Activated CD4-positive, alpha-beta T cell treated with anti-CD3 and anti-CD28 coated beads, Interleukin-2, amount 50 U/mL, for 1 hour (primary cell): Measurements from ENCODE around the gene WNT11.

Source experiments
- DNase-seq: peaks from one replicate; pipeline ENCODE4 v3.0.0-alpha.2; 2020

Gene WNT11

GRCh38 chr11:76170468-76170867, 35.8 kb downstream of the WNT11 start:
- DNase-seq: no peak

GRCh38 chr11:76169473-76169896, 36.8 kb downstream of the WNT11 start:
- DNase-seq: no peak

- DNase-seq: no peak
These were observed 38.7 kb downstream of the WNT11 start for GRCh38 chr11:76167590-76167989.

GRCh38 chr11:76166314-76166713, 40.0 kb downstream of the WNT11 start:
- no peak for DNase-seq

- no peak for DNase-seq
These were observed 41.2 kb downstream of the WNT11 start for GRCh38 chr11:76164861-76165751.

- DNase-seq: no peak
These were observed 42.2 kb downstream of the WNT11 start for GRCh38 chr11:76164081-76164480.

- DNase-seq: no peak
These were observed 42.9 kb downstream of the WNT11 start for GRCh38 chr11:76163289-76163880.

GRCh38 chr11:76162336-76163288, 43.7 kb downstream of the WNT11 start:
- DNase-seq: no peak

- no peak for DNase-seq
These were observed 44.9 kb downstream of the WNT11 start for GRCh38 chr11:76161261-76161961.

GRCh38 chr11:76160856-76161255, 45.4 kb downstream of the WNT11 start:
- DNase-seq: no peak

- DNase-seq: no peak
These were observed 46.2 kb downstream of the WNT11 start for GRCh38 chr11:76159983-76160661.

- DNase-seq: no peak
These were observed 46.9 kb downstream of the WNT11 start for GRCh38 chr11:76159303-76159937.

GRCh38 chr11:76158394-76159302, 47.7 kb downstream of the WNT11 start:
- no peak for DNase-seq

GRCh38 chr11:76157891-76158290, 48.4 kb downstream of the WNT11 start:
- DNase-seq: no peak

GRCh38 chr11:76156971-76157427, 49.3 kb downstream of the WNT11 start:
- DNase-seq: no peak

GRCh38 chr11:76155500-76156227, 50.6 kb downstream of the WNT11 start:
- no peak for DNase-seq

- no peak for DNase-seq
These were observed 52.8 kb downstream of the WNT11 start for GRCh38 chr11:76153571-76153923.

GRCh38 chr11:76152741-76153570, 53.3 kb downstream of the WNT11 start:
- DNase-seq: no peak
